ENCODE results near the gene FTO.

FTO gene

DNA sequence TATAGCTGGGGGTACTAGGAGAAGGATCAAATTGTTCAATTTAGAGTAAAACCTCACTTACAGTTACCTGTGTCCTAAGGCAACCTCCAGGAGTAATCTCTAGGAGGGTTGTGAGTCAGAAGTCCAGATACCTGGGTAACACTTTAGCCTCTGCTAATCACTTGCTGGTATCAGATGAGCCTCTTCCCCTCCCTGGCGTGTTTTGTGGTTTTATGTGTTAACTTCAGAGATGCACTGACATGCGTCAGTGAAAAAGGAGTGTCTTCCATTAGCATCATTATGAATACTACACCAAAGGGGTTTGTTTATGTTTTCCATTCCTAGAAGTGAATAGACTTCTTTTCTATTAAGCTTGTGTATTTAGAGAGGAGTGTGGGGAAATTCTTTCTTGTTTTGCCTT, 208.2 kb downstream of the FTO start:
- H3K4me1 ChIP-seq (ENCODE audit: control insufficient read depth in 2 of 2, insufficient read depth in 1 of 2, low read depth in 1 of 2, low read length in 2 of 2): peaks cover 10 to 44% of the 10 kb centered on the region in 2 donors
- no peak overlapping the region for H4K8ac ChIP-seq (ENCODE audit: low read depth, low read length)
- H3K4ac ChIP-seq (ENCODE audit: low read length): no peak overlapping the region
- no peaks in the 10 kb centered on the region for H3K9me3 ChIP-seq (replicated peaks in 1 of 2; ENCODE audit: control insufficient read depth in 2 of 2, insufficient read depth in 1 of 2, low read depth in 1 of 2, low read length in 2 of 2)
- H2AFZ ChIP-seq (ENCODE audit: low read length): no peak overlapping the region
- H2AK5ac ChIP-seq (ENCODE audit: low read depth, low read length): no peak overlapping the region
- H2BK120ac ChIP-seq (ENCODE audit: low read depth, low read length): no peak overlapping the region
- peaks cover 0 to 16% (median 2%) of the 10 kb centered on the region in 3 experiments for H3K27me3 ChIP-seq (ENCODE audit: control insufficient read depth in 3 of 3, insufficient read depth in 3 of 3, low read depth in 1 of 3, low read length in 3 of 3)
- H4K91ac ChIP-seq (ENCODE audit: low read depth, low read length, poor library complexity): no peak overlapping the region
- no peaks in the 10 kb centered on the region for H3K79me1 ChIP-seq (ENCODE audit: low read depth, low read length)
- no peak overlapping the region for H2BK12ac ChIP-seq (ENCODE audit: low read length)
- no peaks in the 10 kb centered on the region for H3K36me3 ChIP-seq (replicated peaks in 1 of 2; ENCODE audit: control insufficient read depth in 2 of 2, insufficient read depth in 2 of 2, low read length in 2 of 2)
- no peak overlapping the region for H3K14ac ChIP-seq (ENCODE audit: low read length)
- H3K4me3 ChIP-seq (ENCODE audit: low read length in 2 of 2): no peak overlapping the region
- H3K4me2 ChIP-seq (ENCODE audit: insufficient read depth, low read length, poor library complexity, severe bottlenecking): no peak overlapping the region
- no peak overlapping the region for H3K18ac ChIP-seq (ENCODE audit: low read length)
- no peak overlapping the region for H3K23ac ChIP-seq (ENCODE audit: low read depth, low read length, poor library complexity)
- H3K27ac ChIP-seq (replicated peaks; ENCODE audit: low read length): no peak overlapping the region
- no CpG with 5 or more reads among the region's 2 CpGs for WGBS, 2 donors (ENCODE audit: extremely low coverage in 2 of 2, insufficient read length in 2 of 2, insufficient replicate concordance in 1 of 2)
- no peak overlapping the region for H2BK15ac ChIP-seq (ENCODE audit: low read length)
- no peak overlapping the region for H3K9ac ChIP-seq (ENCODE audit: low read depth, low read length, poor library complexity)
- H2BK5ac ChIP-seq (ENCODE audit: low read length): no peak overlapping the region
- DNase-seq (ENCODE audit: low spot score): no peak

DNA sequence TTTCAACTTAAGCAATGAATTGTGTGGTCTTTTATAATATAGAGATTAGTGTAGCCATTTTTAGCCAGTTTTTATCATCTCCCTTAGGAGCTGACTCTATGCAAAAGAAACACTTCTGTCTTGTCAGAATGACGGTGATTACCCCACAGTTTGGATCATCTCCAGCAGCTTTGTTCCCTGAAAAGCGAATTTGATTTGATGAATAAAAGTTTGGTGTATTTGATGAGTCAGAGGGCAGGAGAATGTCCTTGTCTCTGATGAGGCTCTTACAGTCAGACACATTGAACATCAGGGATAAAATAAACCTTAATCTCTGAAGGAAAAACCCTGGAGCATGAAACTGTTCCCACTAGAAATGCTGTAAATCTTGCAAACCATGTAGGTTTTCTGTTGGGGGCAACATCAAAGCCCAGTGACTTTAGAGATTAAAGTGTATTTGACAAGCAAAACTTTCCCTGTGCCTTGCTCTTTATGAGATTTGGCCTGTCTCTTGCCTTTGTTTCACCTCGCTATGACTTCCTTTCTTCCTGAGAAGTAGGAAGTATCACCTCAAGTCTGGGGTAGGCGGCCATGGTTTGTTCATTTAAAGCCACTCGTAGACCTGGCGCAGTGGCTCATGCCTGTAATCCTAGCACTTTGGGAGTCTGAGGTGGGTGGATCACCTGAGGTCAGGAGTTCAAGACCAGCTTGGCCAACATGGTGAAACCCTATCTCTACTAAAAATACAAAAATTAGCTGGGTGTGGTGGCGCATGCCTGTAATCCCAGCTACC, 209.3 kb downstream of the FTO start:
- Histone ChIP-seq H2AK5ac (ENCODE audit: low read depth, low read length) (no peak overlapping the region), H3K27me3 (ENCODE audit: control insufficient read depth in 3 of 3, insufficient read depth in 3 of 3, low read depth in 1 of 3, low read length in 3 of 3) (peaks cover 0 to 16% (median 2%) of the 10 kb centered on the region in 3 experiments), H3K4ac (ENCODE audit: low read length) (no peak overlapping the region), H3K9ac (ENCODE audit: low read depth, low read length, poor library complexity) (no peak overlapping the region), H3K4me2 (ENCODE audit: insufficient read depth, low read length, poor library complexity, severe bottlenecking) (no peak overlapping the region), H2AFZ (ENCODE audit: low read length) (no peak overlapping the region), H3K4me1 (ENCODE audit: control insufficient read depth in 2 of 2, insufficient read depth in 1 of 2, low read depth in 1 of 2, low read length in 2 of 2) (peaks cover 10 to 44% of the 10 kb centered on the region in 2 donors), H3K36me3 (replicated peaks in 1 of 2; ENCODE audit: control insufficient read depth in 2 of 2, insufficient read depth in 2 of 2, low read length in 2 of 2) (no peaks in the 10 kb centered on the region), H3K79me1 (ENCODE audit: low read depth, low read length) (no peaks in the 10 kb centered on the region), H3K9me3 (replicated peaks in 1 of 2; ENCODE audit: control insufficient read depth in 2 of 2, insufficient read depth in 1 of 2, low read depth in 1 of 2, low read length in 2 of 2) (no peaks in the 10 kb centered on the region), H2BK12ac (ENCODE audit: low read length) (no peak overlapping the region), H3K27ac (replicated peaks; ENCODE audit: low read length) (no peak overlapping the region), H3K23ac (ENCODE audit: low read depth, low read length, poor library complexity) (no peak overlapping the region), H3K14ac (ENCODE audit: low read length) (no peak overlapping the region), H4K91ac (ENCODE audit: low read depth, low read length, poor library complexity) (no peak overlapping the region), H2BK15ac (ENCODE audit: low read length) (no peak overlapping the region), H2BK120ac (ENCODE audit: low read depth, low read length) (no peak overlapping the region), H3K18ac (ENCODE audit: low read length) (no peak overlapping the region), H3K4me3 (ENCODE audit: low read length in 2 of 2) (no peak overlapping the region), H2BK5ac (ENCODE audit: low read length) (no peak overlapping the region), H4K8ac (ENCODE audit: low read depth, low read length) (no peak overlapping the region)
- no CpG with 5 or more reads among the region's 7 CpGs for WGBS, 2 donors (ENCODE audit: extremely low coverage in 2 of 2, insufficient read length in 2 of 2, insufficient replicate concordance in 1 of 2)
- no peak for DNase-seq (ENCODE audit: low spot score)

DNA sequence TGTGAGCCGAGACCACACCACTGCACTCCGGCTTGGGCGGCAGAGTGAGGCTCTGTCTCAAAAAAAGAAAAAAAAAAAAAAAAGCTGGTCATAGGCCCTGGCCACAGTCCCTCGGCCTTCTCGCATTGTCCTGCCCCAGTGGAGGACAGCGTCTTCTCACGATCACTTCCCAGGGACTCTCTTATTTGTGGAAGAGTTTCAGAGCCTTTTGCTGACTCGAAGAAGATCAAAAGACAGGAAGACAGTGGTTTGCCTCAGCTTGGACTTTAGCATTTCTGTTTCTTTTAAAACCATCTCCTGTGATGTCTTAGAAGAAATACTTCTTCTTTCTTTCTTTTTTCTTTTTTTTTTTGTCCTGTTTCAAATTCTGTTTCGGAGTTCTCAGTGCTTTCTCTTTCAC, 210.0 kb downstream of the FTO start:
- H2AFZ ChIP-seq (ENCODE audit: low read length): no peak overlapping the region
- no peak overlapping the region for H3K4me3 ChIP-seq (ENCODE audit: low read length in 2 of 2)
- no peak overlapping the region for H4K8ac ChIP-seq (ENCODE audit: low read depth, low read length)
- H3K9me3 ChIP-seq (replicated peaks in 1 of 2; ENCODE audit: control insufficient read depth in 2 of 2, insufficient read depth in 1 of 2, low read depth in 1 of 2, low read length in 2 of 2): no peaks in the 10 kb centered on the region
- no peak overlapping the region for H2BK5ac ChIP-seq (ENCODE audit: low read length)
- H4K91ac ChIP-seq (ENCODE audit: low read depth, low read length, poor library complexity): no peak overlapping the region
- no CpG with 5 or more reads among the region's 9 CpGs for WGBS, 2 donors (ENCODE audit: extremely low coverage in 2 of 2, insufficient read length in 2 of 2, insufficient replicate concordance in 1 of 2)
- H3K27ac ChIP-seq (replicated peaks; ENCODE audit: low read length): no peak overlapping the region
- H2BK12ac ChIP-seq (ENCODE audit: low read length): no peak overlapping the region
- no peak for DNase-seq (ENCODE audit: low spot score)
- H2BK15ac ChIP-seq (ENCODE audit: low read length): no peak overlapping the region
- H2AK5ac ChIP-seq (ENCODE audit: low read depth, low read length): no peak overlapping the region
- no peak overlapping the region for H3K14ac ChIP-seq (ENCODE audit: low read length)
- H3K27me3 ChIP-seq (ENCODE audit: control insufficient read depth in 3 of 3, insufficient read depth in 3 of 3, low read depth in 1 of 3, low read length in 3 of 3): peaks cover 0 to 16% (median 2%) of the 10 kb centered on the region in 3 experiments
- H3K4me1 ChIP-seq (ENCODE audit: control insufficient read depth in 2 of 2, insufficient read depth in 1 of 2, low read depth in 1 of 2, low read length in 2 of 2): peaks cover 10 to 44% of the 10 kb centered on the region in 2 donors
- no peak overlapping the region for H3K4ac ChIP-seq (ENCODE audit: low read length)
- H3K9ac ChIP-seq (ENCODE audit: low read depth, low read length, poor library complexity): no peak overlapping the region
- H3K36me3 ChIP-seq (replicated peaks in 1 of 2; ENCODE audit: control insufficient read depth in 2 of 2, insufficient read depth in 2 of 2, low read length in 2 of 2): no peaks in the 10 kb centered on the region
- H3K4me2 ChIP-seq (ENCODE audit: insufficient read depth, low read length, poor library complexity, severe bottlenecking): no peak overlapping the region
- H3K79me1 ChIP-seq (ENCODE audit: low read depth, low read length): no peaks in the 10 kb centered on the region
- H3K23ac ChIP-seq (ENCODE audit: low read depth, low read length, poor library complexity): no peak overlapping the region
- no peak overlapping the region for H3K18ac ChIP-seq (ENCODE audit: low read length)
- no peak overlapping the region for H2BK120ac ChIP-seq (ENCODE audit: low read depth, low read length)

DNA sequence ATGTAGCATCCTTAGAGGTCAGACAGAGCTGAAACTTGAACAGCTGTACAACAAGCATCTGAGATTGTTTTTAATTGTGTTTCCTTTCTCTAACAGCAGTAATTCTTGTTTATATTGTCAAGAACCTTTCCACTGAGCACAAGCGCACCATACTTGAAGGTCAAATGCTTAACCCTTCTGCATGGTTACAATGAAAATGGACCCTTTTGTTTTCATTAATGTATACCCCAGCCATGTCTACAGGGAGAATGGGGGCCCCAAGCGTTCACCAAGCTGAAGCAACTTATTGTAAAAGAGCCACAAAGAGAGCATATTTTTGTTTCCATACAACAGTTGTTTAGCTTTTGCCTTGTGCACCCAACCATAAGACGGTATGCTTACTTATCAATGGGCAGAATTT, 210.8 kb downstream of the FTO start:
- peaks cover 0 to 16% (median 2%) of the 10 kb centered on the region in 3 experiments for H3K27me3 ChIP-seq (ENCODE audit: control insufficient read depth in 3 of 3, insufficient read depth in 3 of 3, low read depth in 1 of 3, low read length in 3 of 3)
- no peak overlapping the region for H2BK120ac ChIP-seq (ENCODE audit: low read depth, low read length)
- no peak overlapping the region for H3K27ac ChIP-seq (replicated peaks; ENCODE audit: low read length)
- no CpG with 5 or more reads among the region's 3 CpGs for WGBS, 2 donors (ENCODE audit: extremely low coverage in 2 of 2, insufficient read length in 2 of 2, insufficient replicate concordance in 1 of 2)
- H2BK15ac ChIP-seq (ENCODE audit: low read length): no peak overlapping the region
- H2AK5ac ChIP-seq (ENCODE audit: low read depth, low read length): no peak overlapping the region
- no peak overlapping the region for H2BK5ac ChIP-seq (ENCODE audit: low read length)
- DNase-seq (ENCODE audit: low spot score): no peak
- no peak overlapping the region for H4K8ac ChIP-seq (ENCODE audit: low read depth, low read length)
- H3K18ac ChIP-seq (ENCODE audit: low read length): no peak overlapping the region
- no peak overlapping the region for H2AFZ ChIP-seq (ENCODE audit: low read length)
- H3K4ac ChIP-seq (ENCODE audit: low read length): no peak overlapping the region
- H3K4me3 ChIP-seq (ENCODE audit: low read length in 2 of 2): no peak overlapping the region
- H4K91ac ChIP-seq (ENCODE audit: low read depth, low read length, poor library complexity): no peak overlapping the region
- no peak overlapping the region for H3K9ac ChIP-seq (ENCODE audit: low read depth, low read length, poor library complexity)
- H3K23ac ChIP-seq (ENCODE audit: low read depth, low read length, poor library complexity): no peak overlapping the region
- H2BK12ac ChIP-seq (ENCODE audit: low read length): no peak overlapping the region
- no peak overlapping the region for H3K14ac ChIP-seq (ENCODE audit: low read length)
- H3K36me3 ChIP-seq (replicated peaks in 1 of 2; ENCODE audit: control insufficient read depth in 2 of 2, insufficient read depth in 2 of 2, low read length in 2 of 2): no peaks in the 10 kb centered on the region
- peaks cover 10 to 44% of the 10 kb centered on the region in 2 donors for H3K4me1 ChIP-seq (ENCODE audit: control insufficient read depth in 2 of 2, insufficient read depth in 1 of 2, low read depth in 1 of 2, low read length in 2 of 2)
- H3K9me3 ChIP-seq (replicated peaks in 1 of 2; ENCODE audit: control insufficient read depth in 2 of 2, insufficient read depth in 1 of 2, low read depth in 1 of 2, low read length in 2 of 2): no peaks in the 10 kb centered on the region
- H3K4me2 ChIP-seq (ENCODE audit: insufficient read depth, low read length, poor library complexity, severe bottlenecking): no peak overlapping the region
- no peaks in the 10 kb centered on the region for H3K79me1 ChIP-seq (ENCODE audit: low read depth, low read length)

Measured in neuronal stem cell (in vitro differentiated cells).